ENCODE measurements around the gene CLDND1.
"Not testable (repeated sequence)": the region's sequence is repeated elsewhere in the genome, so short reads cannot be mapped to it uniquely, and the experiment has no call there.

CLDND1 gene

DNA sequence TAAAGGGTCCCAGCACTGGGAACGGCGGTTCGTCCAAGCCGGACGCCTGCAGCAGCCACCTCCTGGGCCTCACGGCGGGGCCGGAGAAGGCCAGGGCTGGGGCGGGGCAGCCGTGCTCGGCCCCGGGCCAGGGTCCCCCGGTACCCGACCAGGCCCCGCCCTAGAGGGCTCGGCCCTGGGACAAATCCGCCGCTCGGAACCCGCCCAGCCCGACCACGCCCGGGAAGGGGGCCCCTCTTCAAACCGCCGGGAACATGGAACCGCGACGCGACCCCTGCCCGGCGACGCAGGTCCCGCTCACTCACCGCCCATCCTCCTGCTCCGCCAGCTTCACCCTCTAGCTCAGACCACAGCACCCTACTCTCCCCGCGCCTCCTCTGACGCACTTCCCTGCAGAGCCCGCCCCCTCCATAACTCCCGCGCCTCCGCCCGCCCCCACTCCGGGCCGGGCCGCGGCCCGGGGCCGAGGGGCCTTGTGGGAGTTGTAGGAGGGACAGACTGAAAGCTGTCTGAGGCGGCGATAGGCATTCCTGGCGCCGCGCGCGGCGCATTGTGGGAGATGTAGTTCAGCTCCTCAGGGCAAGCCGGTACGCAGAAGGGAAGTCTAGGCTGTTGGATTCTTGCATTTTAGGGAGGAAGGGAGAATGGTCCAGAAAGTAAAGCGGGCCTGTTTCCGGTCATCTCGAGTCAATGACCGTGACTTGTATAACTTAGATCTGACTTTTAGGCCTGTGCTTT, at the start of gene CLDND1:
CLDND1 (minus strand) TSS at position 359 of the 738 bp plus-strand sequence. CDS start 1,478 bp downstream, outside the sequence.
- peak; percentile 97 for DNase-seq (ENCODE audit: low spot score)

- no peak for DNase-seq (ENCODE audit: low spot score)
Observed at GRCh38 chr3:98568402-98568801, 45.7 kb upstream of the CLDND1 start.

GRCh38 chr3:98567666-98568270, 45.1 kb upstream of the CLDND1 start:
- no peak for DNase-seq (ENCODE audit: low spot score)

GRCh38 chr3:98565843-98566242, 43.1 kb upstream of the CLDND1 start:
- no peak for DNase-seq (ENCODE audit: low spot score)

GRCh38 chr3:98565237-98565643, 42.5 kb upstream of the CLDND1 start:
- DNase-seq (ENCODE audit: low spot score): no peak

DNA sequence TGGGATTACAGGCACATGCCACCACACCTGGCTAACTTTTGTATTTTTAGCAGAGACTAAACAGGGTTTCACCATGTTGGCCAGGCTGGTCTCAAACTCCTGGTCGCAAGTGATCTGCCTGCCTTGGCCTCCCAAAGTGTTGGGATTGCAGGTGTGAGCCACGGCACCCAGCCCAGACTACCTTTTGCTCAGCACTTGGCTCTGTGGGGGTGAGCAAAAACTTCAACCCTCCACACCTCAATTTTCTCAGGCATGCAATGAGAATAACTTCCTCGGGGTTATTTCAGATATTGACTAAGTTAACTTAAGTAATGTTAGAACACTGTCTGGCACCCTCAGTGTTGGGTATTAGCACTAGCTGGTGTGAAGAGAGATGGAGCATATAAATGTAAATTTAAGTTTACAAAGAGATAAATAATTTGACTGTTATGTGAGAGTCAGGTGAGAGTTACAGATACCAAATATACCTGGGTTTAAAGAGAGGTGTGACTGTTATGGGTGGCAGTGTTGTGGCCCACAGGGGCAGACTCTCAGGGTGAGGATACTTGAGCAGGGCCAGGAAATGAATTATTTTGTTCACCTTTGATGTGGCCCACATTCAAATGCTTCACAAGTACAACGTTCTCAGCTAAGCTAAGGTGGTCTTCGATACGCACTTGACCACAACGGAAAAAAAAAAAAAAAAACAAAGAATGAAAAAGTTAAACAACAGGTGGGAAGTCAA, 41.7 kb upstream of the CLDND1 start:
- no peak for DNase-seq (ENCODE audit: low spot score)

DNA sequence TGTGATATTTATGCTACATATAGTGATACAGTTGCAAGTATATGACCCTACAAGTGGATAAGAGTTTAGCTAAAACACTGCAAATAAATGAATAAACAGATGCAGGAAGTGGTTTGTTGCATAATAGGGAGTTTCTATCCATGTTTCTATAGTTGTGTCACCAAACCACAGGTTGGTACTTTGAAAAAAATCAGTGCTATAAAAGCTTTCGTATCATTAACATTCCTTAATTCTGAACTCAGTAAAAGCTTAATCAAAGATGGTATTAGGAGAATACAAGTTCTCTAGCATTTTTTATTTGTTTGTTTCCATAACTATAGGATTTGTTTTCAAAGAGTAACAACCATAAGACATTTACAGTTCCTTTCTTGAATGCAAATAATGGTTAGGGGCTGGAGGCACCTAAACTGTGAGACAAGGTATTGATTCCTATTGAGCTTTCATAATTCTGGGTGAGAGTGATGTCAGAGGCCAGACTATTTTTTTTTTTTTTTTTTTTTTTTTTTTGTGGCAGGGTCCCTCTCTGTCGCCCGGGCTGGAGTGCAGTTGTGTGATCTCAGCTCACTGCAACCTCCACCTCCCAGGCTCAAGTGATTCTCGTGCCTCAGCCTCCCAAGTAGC, 41.1 kb upstream of the CLDND1 start:
- DNase-seq (ENCODE audit: low spot score): peak; percentile 77

GRCh38 chr3:98561727-98562521, 39.2 kb upstream of the CLDND1 start:
- DNase-seq (ENCODE audit: low spot score): peak; percentile 40

GRCh38 chr3:98560911-98561310, 38.2 kb upstream of the CLDND1 start:
- DNase-seq (ENCODE audit: low spot score): no peak

GRCh38 chr3:98559769-98560168, 37.1 kb upstream of the CLDND1 start:
- DNase-seq (ENCODE audit: low spot score): not testable (repeated sequence)

DNA sequence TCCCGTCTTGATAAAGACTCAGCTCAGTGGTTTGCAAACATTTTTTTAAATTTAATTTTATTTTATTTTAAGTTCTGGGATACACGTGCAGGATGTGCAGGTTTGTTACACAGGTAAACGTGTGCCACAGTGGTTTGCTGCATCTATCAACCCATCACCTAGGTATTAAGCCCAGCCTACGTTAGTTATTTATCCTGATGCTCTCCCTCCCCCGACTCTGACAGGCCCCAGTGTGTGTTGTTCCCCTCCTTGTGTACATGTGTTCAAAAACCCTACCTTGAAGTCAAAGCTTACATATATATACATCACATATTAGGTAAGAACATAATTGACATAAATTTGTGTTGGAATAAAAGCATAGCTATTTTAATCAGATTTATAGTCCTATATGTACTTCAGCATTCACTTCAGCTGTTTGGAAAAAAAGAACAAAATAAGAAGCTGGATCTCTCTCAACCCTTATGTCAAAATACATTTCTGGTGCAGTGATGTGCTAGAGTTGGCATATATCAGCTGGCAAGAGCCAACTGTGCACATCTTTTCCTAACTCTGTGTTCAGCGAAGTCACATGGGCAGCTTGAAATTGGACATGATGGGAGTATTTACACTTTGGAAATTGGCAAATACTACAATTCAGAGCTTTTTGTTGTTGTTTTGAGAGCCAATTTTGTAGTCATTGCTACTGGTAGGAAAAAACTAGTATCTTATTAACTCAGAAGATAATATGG, 35.6 kb upstream of the CLDND1 start:
- no peak for DNase-seq (ENCODE audit: low spot score)

DNA sequence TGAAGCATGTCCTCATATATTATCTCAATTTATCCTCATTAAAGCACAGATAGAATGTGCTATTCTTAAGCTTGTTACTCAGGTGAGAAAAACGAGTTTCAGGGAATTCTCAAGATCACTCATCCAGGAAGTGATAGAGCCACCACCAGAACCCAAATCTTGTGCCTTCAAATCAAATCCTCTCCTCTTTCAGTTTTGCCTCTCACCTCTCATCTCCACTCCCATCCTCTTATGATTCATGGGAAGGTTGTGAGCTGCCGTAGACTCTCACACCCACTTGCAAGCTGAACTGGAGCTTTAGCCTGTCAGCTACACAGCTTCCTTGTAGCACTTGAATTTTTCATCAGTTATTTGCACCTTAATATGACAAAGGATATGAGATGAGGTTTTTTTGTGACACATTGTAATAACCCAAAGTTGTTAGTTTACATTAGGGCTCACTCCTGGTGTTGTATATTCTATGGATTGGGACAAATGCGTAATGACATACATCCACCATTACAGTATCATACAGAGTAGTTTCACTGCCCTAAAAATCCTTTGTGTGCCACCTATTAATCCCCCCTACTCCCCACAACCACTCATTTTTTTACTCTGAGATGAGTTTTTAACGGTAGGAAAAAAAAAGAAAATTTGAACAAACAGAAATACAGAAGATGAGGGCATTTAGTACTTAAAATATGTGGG, 34.8 kb upstream of the CLDND1 start:
- DNase-seq (ENCODE audit: low spot score): peak; percentile 47

DNA sequence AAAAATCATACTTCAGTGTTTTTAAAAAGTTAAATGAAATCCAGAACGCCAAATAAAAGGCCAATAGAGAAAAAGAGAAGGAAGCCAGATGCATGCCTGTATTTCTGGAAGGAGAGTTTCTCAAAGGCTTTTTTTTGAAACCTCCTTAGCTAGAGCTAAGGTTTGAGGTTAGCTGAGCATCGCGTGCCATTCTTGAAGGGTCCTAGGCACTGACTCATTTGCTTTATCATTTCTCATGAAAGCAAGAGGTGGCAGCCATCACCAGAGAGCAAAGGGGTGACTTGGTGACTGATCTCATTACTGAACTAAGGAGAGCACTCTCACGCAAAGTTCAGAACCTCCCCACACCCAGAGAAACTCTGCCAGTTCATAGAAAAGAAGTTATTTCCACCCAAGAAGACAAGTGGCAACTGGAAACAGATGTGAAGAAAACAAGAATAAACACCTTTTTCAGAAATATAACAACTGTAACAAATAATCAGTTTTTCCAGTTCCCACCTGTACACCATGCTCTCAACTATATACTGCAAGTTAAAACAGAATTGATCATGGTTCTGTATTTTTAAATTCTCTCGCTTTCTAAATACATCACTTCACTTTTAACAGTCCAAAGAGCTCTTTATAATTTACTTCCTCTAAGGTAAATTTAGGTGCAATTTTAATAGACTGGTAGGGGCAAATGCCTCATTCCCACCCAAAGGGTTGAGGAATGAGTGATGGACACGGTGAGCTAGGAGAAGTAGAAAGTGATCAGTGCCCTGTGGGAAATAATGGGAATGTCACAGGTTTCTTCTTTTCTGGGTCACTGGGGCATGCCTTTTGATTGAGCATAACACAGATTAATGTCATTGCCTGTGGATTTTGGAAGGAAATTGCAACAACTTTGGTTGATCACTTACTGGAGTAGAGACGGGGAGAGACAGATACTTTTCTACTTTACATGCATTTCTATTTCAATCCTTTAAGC, 33.7 kb upstream of the CLDND1 start:
- no peak for DNase-seq (ENCODE audit: low spot score)

- no peak for DNase-seq (ENCODE audit: low spot score)
Observed at GRCh38 chr3:98555025-98555379, 32.3 kb upstream of the CLDND1 start.

DNA sequence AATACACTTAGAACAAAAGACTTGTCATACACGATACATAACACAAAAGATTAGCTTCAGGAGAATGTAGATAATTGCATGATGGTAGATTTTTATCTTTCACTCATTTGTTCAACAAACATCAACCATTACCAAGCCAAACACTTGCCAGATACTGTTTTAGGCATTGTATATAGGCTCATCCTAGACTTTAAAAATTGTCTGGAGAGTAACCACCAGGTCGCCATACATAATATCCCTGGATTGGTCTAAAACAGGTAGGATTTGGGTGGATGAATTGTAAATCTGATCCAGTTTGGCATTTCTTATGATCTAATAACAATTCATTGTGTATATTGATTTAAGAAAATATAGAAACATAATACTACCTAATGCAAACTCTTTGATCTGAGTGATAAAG, 31.9 kb upstream of the CLDND1 start:
- DNase-seq (ENCODE audit: low spot score): no peak

DNA sequence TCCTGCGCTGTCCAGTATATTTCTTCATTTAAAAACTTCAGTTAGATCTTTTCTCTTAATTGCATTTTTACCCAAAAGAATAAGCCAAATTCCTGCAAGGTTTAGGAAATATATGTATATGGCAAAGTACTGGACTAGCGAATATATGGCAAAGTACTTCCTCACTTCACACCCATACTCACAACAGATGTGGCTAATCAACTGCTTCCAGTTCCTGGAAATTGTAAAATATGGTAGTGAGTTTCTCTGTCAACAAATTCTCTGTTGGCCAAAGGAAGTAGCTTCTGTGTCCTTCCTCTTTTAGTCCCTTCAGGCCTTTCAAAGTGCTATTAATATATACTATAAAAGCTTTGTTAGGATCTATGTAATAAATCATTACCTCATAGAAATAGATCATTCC, 31.1 kb upstream of the CLDND1 start:
- no peak for DNase-seq (ENCODE audit: low spot score)

- DNase-seq (ENCODE audit: low spot score): no peak
Observed at GRCh38 chr3:98553021-98553563, 30.4 kb upstream of the CLDND1 start.

DNA sequence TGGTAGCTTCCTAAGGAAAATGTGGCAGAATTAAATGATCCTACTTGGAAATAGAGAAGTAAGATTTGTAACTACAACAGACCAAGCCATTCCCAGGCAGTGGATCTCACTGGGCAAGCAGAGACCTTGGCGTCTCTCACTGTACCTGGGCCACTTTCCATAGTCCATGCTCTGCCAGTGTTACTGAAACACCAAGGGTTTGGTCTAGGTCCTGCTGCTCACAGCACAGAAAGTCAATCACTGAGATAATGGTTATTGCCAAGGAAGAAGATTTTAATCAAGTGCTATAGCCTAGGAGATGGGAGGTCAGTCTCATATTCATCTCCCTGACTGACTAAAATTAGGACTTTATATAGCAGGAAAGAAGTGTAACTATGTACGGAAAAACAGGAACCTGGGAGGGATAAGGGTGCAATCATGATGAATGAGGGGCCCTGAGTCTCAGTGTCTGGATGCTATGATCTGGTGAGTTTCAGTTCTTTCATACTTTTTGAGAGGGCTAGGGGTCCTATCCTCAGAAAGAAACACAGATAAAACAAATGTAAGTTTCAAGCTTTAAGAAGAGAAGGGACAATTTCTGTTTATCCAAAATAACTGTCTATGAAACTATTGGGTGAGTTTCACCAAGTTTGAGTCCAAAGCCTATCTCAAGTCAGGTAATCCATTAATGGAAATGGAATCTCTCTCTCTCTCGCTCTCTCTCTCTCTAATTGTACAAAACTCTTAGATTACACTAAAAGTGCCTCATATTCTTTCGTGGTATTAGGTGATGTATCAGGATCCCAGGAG, 29.7 kb upstream of the CLDND1 start:
- no peak for DNase-seq (ENCODE audit: low spot score)
